NCI-H1694 (cell line): Measurements from ENCODE around the gene GABRB3.

Source experiments
- DNase-seq: peaks from one replicate; lab custom pipeline; 2025; lab: John Stamatoyannopoulos, UW

Gene GABRB3

GRCh38 chr15:26555898-26556297 is 217.0 kb downstream of the GABRB3 start:
- DNase-seq, result no peak

- DNase-seq, result no peak
These were observed 221.4 kb downstream of the GABRB3 start for GRCh38 chr15:26551473-26551872.

DNA sequence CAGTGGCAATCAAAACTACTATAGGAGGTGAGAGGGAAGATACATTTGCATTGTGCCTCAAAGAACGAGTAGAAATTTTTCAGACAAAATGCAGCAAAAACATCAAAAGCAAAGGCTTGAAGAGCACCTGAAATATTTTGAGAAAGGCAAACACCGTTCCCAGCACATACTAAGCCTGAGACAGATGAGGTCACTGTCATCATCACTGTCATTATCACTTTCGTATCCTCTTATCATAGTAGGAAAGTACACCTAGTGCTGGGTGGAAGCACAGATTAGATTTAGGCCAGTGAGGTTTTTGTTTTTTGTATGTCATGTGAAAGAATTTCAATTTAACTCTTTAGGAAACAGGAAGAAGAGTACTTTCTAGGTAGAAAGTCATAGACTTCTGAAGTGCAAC is 222.0 kb downstream of the GABRB3 start:
- DNase-seq, result no peak

GRCh38 chr15:26537663-26538062 is 235.2 kb downstream of the GABRB3 start:
- DNase-seq, result no peak

- no peak for DNase-seq
These were observed 241.4 kb downstream of the GABRB3 start for GRCh38 chr15:26531489-26531888.

DNA sequence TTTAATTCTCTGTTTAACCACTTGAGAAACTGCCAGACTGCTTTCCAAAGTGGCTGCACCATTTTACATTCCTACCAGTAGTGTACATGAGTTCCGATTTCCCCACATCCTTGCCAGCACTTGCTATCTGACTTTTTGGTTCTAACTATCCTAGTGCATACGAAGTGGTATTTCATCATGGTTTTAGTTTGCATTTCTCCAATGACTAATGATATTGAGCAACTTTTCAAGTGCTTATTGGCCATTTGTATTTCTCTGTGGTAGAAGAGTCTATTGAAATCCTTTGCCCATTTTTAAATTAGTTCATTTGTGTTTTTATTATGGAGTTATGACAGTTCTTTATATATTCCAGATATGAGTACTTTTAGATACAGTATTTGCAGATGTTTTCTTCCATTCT is 247.8 kb downstream of the GABRB3 start:
- DNase-seq, result no peak

DNA sequence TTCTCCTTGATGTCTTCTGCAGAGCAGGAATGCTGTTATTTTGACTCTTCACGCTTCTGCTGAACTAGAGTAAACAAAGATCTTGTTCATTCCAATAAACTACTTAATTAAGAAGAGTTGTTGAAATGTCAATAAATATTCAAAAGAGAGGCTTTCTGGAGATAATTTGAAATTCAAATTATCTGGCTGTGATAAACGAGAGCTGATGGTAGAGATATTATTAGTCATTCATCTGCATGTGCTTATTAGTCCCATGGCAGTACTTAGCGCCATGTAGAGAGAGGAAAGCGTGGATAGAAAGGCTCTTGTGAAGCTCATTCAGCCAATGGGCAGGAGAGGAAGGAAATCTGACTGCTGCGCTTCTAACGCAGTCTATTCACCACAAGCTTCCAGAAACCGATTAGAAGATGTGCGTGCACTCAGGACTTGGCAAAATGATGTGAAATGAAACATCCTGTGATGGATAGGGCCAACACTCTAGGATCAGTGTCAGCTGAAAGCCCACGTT is 251.1 kb downstream of the GABRB3 start:
- DNase-seq, result no peak

GRCh38 chr15:26521130-26521529 is 251.7 kb downstream of the GABRB3 start:
- DNase-seq, result no peak

- DNase-seq, result no peak
These were observed 254.0 kb downstream of the GABRB3 start for GRCh38 chr15:26518885-26519284.

DNA sequence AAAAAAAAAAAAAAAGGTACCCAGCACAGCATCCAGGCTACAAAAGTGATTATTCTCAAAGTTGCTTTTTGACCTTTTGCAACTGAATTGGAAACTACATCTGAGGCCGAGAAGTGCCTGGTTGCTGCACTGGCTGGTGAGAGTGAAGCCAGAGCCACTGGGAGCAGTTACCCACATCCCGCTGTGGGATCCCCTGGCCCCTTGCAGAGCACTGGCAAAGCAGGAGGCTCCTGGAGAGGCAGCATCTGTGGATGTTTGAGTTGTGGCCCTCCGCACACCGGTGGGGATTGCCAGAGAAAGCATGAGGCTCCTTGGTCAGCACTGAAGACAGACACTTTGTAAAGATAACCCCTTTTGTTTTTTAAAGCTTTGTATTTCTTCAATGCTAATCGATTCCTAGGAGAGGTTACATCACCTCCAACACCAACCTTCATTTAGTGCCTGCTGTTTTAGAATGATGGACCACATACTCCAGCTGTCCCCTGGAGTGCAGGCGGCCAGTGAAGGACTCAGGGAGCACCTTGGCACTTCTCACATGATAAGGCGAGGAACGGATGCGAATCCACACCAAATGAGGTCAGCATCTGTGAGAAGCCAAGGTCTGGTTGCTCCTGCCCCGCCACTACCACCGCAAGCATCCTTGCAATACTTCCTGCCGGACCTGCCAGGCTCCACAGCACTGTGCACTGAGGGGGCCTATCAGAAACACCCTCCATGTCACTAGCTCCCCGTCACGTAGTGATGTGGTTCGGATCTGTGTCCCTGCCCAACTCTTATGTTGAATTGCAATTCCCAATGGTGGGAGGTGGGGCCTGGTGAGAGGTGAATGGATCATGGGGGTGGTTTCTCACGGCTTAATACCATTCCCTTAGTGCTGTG is 256.5 kb downstream of the GABRB3 start:
- DNase-seq, result no peak

DNA sequence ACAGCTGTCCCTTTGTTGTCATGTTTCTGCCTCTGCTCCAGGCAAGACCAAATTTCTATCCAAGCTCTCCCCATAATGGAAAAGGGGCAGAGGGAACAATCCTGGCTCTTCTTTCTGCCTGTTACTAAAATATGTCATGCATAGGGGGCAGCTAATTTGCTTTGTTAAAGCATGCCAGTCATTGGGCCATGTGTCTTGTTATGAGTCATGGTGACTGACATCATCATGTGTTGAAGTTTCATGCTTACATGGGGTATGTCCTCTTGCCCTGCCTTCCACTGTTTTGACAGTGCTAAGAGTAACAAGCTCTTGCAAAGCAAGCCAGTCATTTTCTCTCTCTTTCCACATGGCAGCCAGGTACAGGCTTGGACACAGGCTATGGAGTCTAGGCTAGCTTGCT is 268.9 kb downstream of the GABRB3 start:
- DNase-seq, result no peak
